ENCODE results near the gene UGT1A9.

- no peak for TF ChIP-seq EP300 (IDR thresholded peaks at IDR 0.05)
- TF ChIP-seq POLR2A (IDR thresholded peaks at IDR 0.05): no peak
- TF ChIP-seq CTCF (IDR thresholded peaks at IDR 0.05): no peak
- TF ChIP-seq POLR2AphosphoS5 (IDR thresholded peaks at IDR 0.05): no peak
These were observed 121.9 kb downstream of the UGT1A9 start for GRCh38 chr2:233793465-233794127.

Measured in gastroesophageal sphincter (tissue), 3 donors.